SK-N-SH treated with all-trans-retinoic acid at 6 μM for 48 hours (cell line): ENCODE results near the gene SLC25A29.

Experiments
- GLIS3 ChIP-seq: fragments of 250-450 bp; sonication (Bioruptor Pico); IDR thresholded peaks from 2 replicates; pipeline ENCODE4 v1.5.0; 2020; ENCODE audit warnings: mild to moderate bottlenecking, moderate library complexity
- ISL1 ChIP-seq: fragments of 250-450 bp; sonication (Bioruptor Pico); IDR thresholded peaks from 2 replicates; pipeline ENCODE4 v2.1.2; 2022; ENCODE audit warnings: mild to moderate bottlenecking, moderate library complexity
- TF ChIP-seq, protein P1 (sequence below): fragments of 250-450 bp; sonication (Bioruptor Pico); IDR thresholded peaks from 2 replicates; pipeline ENCODE4 v1.8.0; 2020; ENCODE audit warnings: mild to moderate bottlenecking, moderate library complexity, borderline replicate concordance

DNA sequence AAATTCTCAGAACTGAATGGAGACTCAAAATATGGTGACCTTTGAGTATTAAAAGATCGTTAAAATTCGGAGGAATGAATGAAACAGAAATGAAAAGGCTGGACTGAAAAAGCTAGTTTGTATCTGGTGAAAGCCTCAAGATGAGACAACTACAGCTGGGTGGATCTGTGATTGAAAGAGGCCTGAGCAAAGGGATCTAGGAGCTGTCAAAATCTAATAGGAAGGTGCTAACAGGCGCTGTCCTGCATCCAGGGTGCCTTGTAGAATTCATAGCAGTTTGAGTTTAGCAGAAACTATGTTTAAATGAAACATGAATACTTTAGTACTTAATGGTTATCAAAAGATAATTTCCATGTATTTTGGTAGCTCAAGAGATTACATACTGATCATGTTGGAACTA lies 65.0 kb downstream of the SLC25A29 start:
- TF ChIP-seq ISL1 (CRISPR knock-in tag) (no peak), GLIS3 (CRISPR knock-in tag) (no peak)
- TF ChIP-seq, protein P1, sequence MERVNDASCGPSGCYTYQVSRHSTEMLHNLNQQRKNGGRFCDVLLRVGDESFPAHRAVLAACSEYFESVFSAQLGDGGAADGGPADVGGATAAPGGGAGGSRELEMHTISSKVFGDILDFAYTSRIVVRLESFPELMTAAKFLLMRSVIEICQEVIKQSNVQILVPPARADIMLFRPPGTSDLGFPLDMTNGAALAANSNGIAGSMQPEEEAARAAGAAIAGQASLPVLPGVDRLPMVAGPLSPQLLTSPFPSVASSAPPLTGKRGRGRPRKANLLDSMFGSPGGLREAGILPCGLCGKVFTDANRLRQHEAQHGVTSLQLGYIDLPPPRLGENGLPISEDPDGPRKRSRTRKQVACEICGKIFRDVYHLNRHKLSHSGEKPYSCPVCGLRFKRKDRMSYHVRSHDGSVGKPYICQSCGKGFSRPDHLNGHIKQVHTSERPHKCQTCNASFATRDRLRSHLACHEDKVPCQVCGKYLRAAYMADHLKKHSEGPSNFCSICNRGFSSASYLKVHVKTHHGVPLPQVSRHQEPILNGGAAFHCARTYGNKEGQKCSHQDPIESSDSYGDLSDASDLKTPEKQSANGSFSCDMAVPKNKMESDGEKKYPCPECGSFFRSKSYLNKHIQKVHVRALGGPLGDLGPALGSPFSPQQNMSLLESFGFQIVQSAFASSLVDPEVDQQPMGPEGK (CRISPR knock-in tag) = no peak
